LNCaP clone FGC (cell line): ENCODE measurements around the gene F9.
A peak's percentile ranks its signal among the peaks of the same experiment; 100 is the strongest.
"Not testable (repeated sequence)": the region's sequence is repeated elsewhere in the genome, so short reads cannot be mapped to it uniquely, and the experiment has no call there.

Experiments
- DNase-seq: peaks from one replicate; pipeline ENCODE4 v3.0.0-alpha.2; 2011; ENCODE audit warnings: low read depth
- H3K4me3 ChIP-seq: 2 replicates; pipeline ENCODE4 v1.5.1; 2011; ENCODE audit warnings: mild to moderate bottlenecking, low read depth, low read length, control low read depth
- CTCF ChIP-seq: IDR thresholded peaks from 2 replicates; pipeline ENCODE4 v1.5.1; 2012; ENCODE audit warnings: mild to moderate bottlenecking; ENCODE audit not compliant: control insufficient read depth, insufficient read depth; ENCODE audit errors: extremely low read depth

Gene F9

GRCh38 chrX:139530550-139530949 is at the start of gene F9:
Gene F9 (plus strand): TSS chrX:139530739. CDS start chrX:139530765, 26 bp downstream.
- no peak for DNase-seq
- H3K4me3 ChIP-seq = no peak within 1 kb of the TSS
- TF ChIP-seq CTCF = no peak

- no peak for TF ChIP-seq CTCF
- no peak overlapping the region for H3K4me3 ChIP-seq
- no peak for DNase-seq
Observed at GRCh38 chrX:139483699-139484098, 46.8 kb upstream of the F9 start.

- DNase-seq = peak; percentile 4
- H3K4me3 ChIP-seq = no peak overlapping the region
- no peak for TF ChIP-seq CTCF
Observed at GRCh38 chrX:139484591-139484990, 45.9 kb upstream of the F9 start.

GRCh38 chrX:139495324-139495723 is 35.2 kb upstream of the F9 start:
- TF ChIP-seq CTCF = no peak
- DNase-seq = no peak
- no peak overlapping the region for H3K4me3 ChIP-seq

GRCh38 chrX:139506333-139506732 is 24.2 kb upstream of the F9 start:
- no peak for TF ChIP-seq CTCF
- H3K4me3 ChIP-seq = no peak overlapping the region
- no peak for DNase-seq

- DNase-seq = no peak
- TF ChIP-seq CTCF = no peak
- no peak overlapping the region for H3K4me3 ChIP-seq
Observed at GRCh38 chrX:139508099-139508498, 22.4 kb upstream of the F9 start.

- DNase-seq = no peak
- no peak overlapping the region for H3K4me3 ChIP-seq
- TF ChIP-seq CTCF = no peak
Observed at GRCh38 chrX:139518475-139518874, 12.1 kb upstream of the F9 start.

- not testable (repeated sequence) for DNase-seq
Observed at GRCh38 chrX:139528829-139529228, 1.7 kb upstream of the F9 start.

More at GRCh38 chrX:139528829-139529228, 1.7 kb upstream of the F9 start:
- not testable (repeated sequence) for H3K4me3 ChIP-seq
